CD8-positive, alpha-beta memory T cell (primary cell): ENCODE data around the gene DCTN2. TPM values are rescaled to one million over a fixed set of nuclear protein-coding genes. Genes with fewer than 3 reads are reported as not detected.

Source experiments
- CTCF ChIA-PET: fragments of 350-600 bp; sonication (Branson Sonifier 250); formaldehyde crosslinking; loops from one replicate; lab custom pipeline; 2021; ENCODE audit warnings: antibody characterized with exemption; lab: Charles Lee
- POLR2A ChIA-PET: fragments of 350-600 bp; sonication (Branson Sonifier 250); formaldehyde crosslinking; loops from one replicate; lab custom pipeline; 2021; ENCODE audit warnings: antibody characterized with exemption; lab: Charles Lee
- DNase-seq, 5 donors: peaks; one replicate each; pipeline versions ENCODE4 v3.0.0 to v3.0.0-alpha.2; 2020 to 2022; ENCODE audit warnings: mixed read lengths in 1 of 5
- H3K27ac ChIP-seq: one replicate; pipeline ENCODE4 v1.7.0; 2013; ENCODE audit warnings: low read depth, mild to moderate bottlenecking, low read length, moderate library complexity
- H3K27me3 ChIP-seq: 2 replicates; pipeline ENCODE4 v1.7.0; 2013; ENCODE audit warnings: low read length, mild to moderate bottlenecking; ENCODE audit not compliant: insufficient read depth, poor library complexity, severe bottlenecking
- H3K36me3 ChIP-seq: 2 replicates; pipeline ENCODE4 v1.7.0; 2013; ENCODE audit warnings: mild to moderate bottlenecking, low read length, moderate library complexity; ENCODE audit not compliant: insufficient read depth
- H3K4me1 ChIP-seq: 2 replicates; pipeline ENCODE4 v1.7.0; 2013; ENCODE audit warnings: mild to moderate bottlenecking, low read length, moderate library complexity; ENCODE audit not compliant: insufficient read depth
- H3K4me3 ChIP-seq: 2 replicates; pipeline ENCODE4 v1.7.0; 2013; ENCODE audit warnings: mild to moderate bottlenecking, low read length
- H3K9me3 ChIP-seq: 2 replicates; pipeline ENCODE4 v1.7.0; 2013; ENCODE audit warnings: mild to moderate bottlenecking, low read length
- H3K27ac Mint-ChIP-seq, 8 donors: one replicate each; pipeline ENCODE4 v1.8.0; 2020 to 2021; ENCODE audit warnings: mixed read lengths in 8 of 8, mild to moderate bottlenecking in 6 of 8, inconsistent platforms in 3 of 8, moderate library complexity in 3 of 8
- H3K27me3 Mint-ChIP-seq, 2 donors: one replicate each; pipeline ENCODE4 v1.8.0; 2020 to 2021; ENCODE audit warnings: mixed read lengths in 2 of 2, mild to moderate bottlenecking in 1 of 2, moderate library complexity in 1 of 2
- H3K36me3 Mint-ChIP-seq, 3 donors: one replicate each; pipeline ENCODE4 v1.8.0; 2020 to 2021; ENCODE audit warnings: mixed read lengths in 3 of 3, inconsistent platforms in 1 of 3, mild to moderate bottlenecking in 1 of 3
- H3K4me1 Mint-ChIP-seq, 3 donors: one replicate each; pipeline ENCODE4 v1.8.0; 2020 to 2021; ENCODE audit warnings: mixed read lengths in 3 of 3, inconsistent platforms in 1 of 3, mild to moderate bottlenecking in 1 of 3
- H3K4me3 Mint-ChIP-seq, 7 donors: one replicate each; pipeline ENCODE4 v1.8.0; 2020 to 2021; ENCODE audit warnings: mixed read lengths in 7 of 7, mild to moderate bottlenecking in 6 of 7, moderate library complexity in 4 of 7, inconsistent platforms in 2 of 7
- H3K9me3 Mint-ChIP-seq, 5 donors: one replicate each; pipeline ENCODE4 v1.8.0; 2020 to 2022; ENCODE audit warnings: mixed read lengths in 5 of 5, mild to moderate bottlenecking in 3 of 5, moderate library complexity in 2 of 5, inconsistent platforms in 1 of 5
- polyA plus RNA-seq: library from polyadenylated mRNA; unstranded; fragments of 300-500 nt; fragmentation: Illumina TruSeq; gene quantifications from one replicate; pipeline ENCODE4 v1.2.3, GENCODE V29; 2021
- total RNA-seq, 2 experiments: library from RNA; stranded (reverse); gene quantifications; one replicate each; pipeline ENCODE4 v1.2.3, GENCODE V29; 2021

Gene DCTN2
- total and polyA plus RNA-seq, 3 experiments from 2014 or later: 80.8 to 99.3 (median 98.7) TPM

- Mint-ChIP-seq H3K36me3 (peaks cover 0 to 88% (median 4%) of the 10 kb centered on the region in 3 donors), H3K27ac (peak overlapping the region in 4 of 8 donors; percentile 13 to 44 (median 41)), H3K4me3 (no peak overlapping the region), H3K9me3 (no peaks in the 10 kb centered on the region), H3K27me3 (no peaks in the 10 kb centered on the region), H3K4me1 (peaks cover 4 to 10% (median 9%) of the 10 kb centered on the region in 3 donors)
- no peaks in the 10 kb centered on the region for H3K4me1 ChIP-seq
- H3K27ac ChIP-seq: no peak overlapping the region
- no peaks in the 10 kb centered on the region for H3K27me3 ChIP-seq
- POLR2A ChIA-PET: interaction anchor here (1.9 kb wide), 1 partner anchor 12 kb away, joined by 5 read pairs; no protein-coding TSS in a partner anchor
- no peak overlapping the region for H3K4me3 ChIP-seq
- CTCF ChIA-PET: interaction anchor here (1.1 kb wide), 1 partner anchor 73 kb away, joined by 3 read pairs; no protein-coding TSS in a partner anchor
- H3K36me3 ChIP-seq: peaks cover 39% of the 10 kb centered on the region
- H3K9me3 ChIP-seq: no peaks in the 10 kb centered on the region
- DNase-seq: no peak
Measured at GRCh38 chr12:57535764-57536596, 11.0 kb downstream of the DCTN2 start.

- CTCF ChIA-PET: interaction anchor here (0.7 to 1.5 kb wide), 3 partner anchors 9 to 76 kb away, joined by 3 to 4 read pairs (median 3); no protein-coding TSS in a partner anchor
- Mint-ChIP-seq H3K9me3 (no peaks in the 10 kb centered on the region), H3K27ac (peak overlapping the region in 3 of 8 donors; percentile 40 to 54 (median 44)), H3K36me3 (peaks cover 0 to 91% (median 5%) of the 10 kb centered on the region in 3 donors), H3K27me3 (no peaks in the 10 kb centered on the region), H3K4me3 (no peak overlapping the region), H3K4me1 (peaks cover 4 to 8% (median 5%) of the 10 kb centered on the region in 3 donors)
- H3K27ac ChIP-seq: no peak overlapping the region
- POLR2A ChIA-PET: interaction anchor here (1.9 kb wide), 1 partner anchor 11 kb away, joined by 5 read pairs; no protein-coding TSS in a partner anchor
- H3K9me3 ChIP-seq: no peaks in the 10 kb centered on the region
- no peaks in the 10 kb centered on the region for H3K4me1 ChIP-seq
- H3K36me3 ChIP-seq: peaks cover 46% of the 10 kb centered on the region
- DNase-seq: no peak
- no peak overlapping the region for H3K4me3 ChIP-seq
- H3K27me3 ChIP-seq: no peaks in the 10 kb centered on the region
Measured at GRCh38 chr12:57534991-57535543, 11.9 kb downstream of the DCTN2 start.

GRCh38 chr12:57534250-57534649, 12.7 kb downstream of the DCTN2 start:
- peaks cover 0 to 93% (median 9%) of the 10 kb centered on the region in 3 donors for H3K36me3 Mint-ChIP-seq

GRCh38 chr12:57533108-57533507, 13.9 kb downstream of the DCTN2 start:
- Mint-ChIP-seq H3K27me3 (no peaks in the 10 kb centered on the region), H3K4me3 (no peak overlapping the region), H3K36me3 (peaks cover 0 to 92% (median 7%) of the 10 kb centered on the region in 3 donors), H3K27ac (peak overlapping the region in 1 of 8 donors; percentile 50), H3K9me3 (no peaks in the 10 kb centered on the region), H3K4me1 (peaks cover under 1 to 2% (median 2%) of the 10 kb centered on the region in 3 donors)
- DNase-seq: no peak
- ChIA-PET POLR2A (interaction anchor here (0.7 kb wide), 1 partner anchor 180 kb away, joined by 5 read pairs; no protein-coding TSS in a partner anchor), CTCF (interaction anchor here (0.7 to 1.0 kb wide), 2 partner anchors 100 to 300 kb away, joined by 3 read pairs; partner anchors contain the start of gene B4GALNT1)
- Histone ChIP-seq H3K36me3 (peaks cover 54% of the 10 kb centered on the region), H3K27me3 (no peaks in the 10 kb centered on the region), H3K4me3 (no peak overlapping the region), H3K27ac (no peak overlapping the region), H3K9me3 (no peaks in the 10 kb centered on the region), H3K4me1 (no peaks in the 10 kb centered on the region)

More at GRCh38 chr12:57534250-57534649, 12.7 kb downstream of the DCTN2 start:
- Mint-ChIP-seq H3K27me3 (no peaks in the 10 kb centered on the region), H3K4me3 (no peak overlapping the region), H3K9me3 (no peaks in the 10 kb centered on the region), H3K27ac (peak overlapping the region in 4 of 8 donors; percentile 8 to 59 (median 49)), H3K4me1 (peaks cover 4 to 8% (median 5%) of the 10 kb centered on the region in 3 donors)
- Histone ChIP-seq H3K9me3 (no peaks in the 10 kb centered on the region), H3K4me1 (no peaks in the 10 kb centered on the region), H3K27ac (no peak overlapping the region), H3K36me3 (peaks cover 51% of the 10 kb centered on the region), H3K27me3 (no peaks in the 10 kb centered on the region), H3K4me3 (no peak overlapping the region)
- no peak for DNase-seq
- POLR2A ChIA-PET: interaction anchor here (1.9 kb wide), 1 partner anchor 10 kb away, joined by 5 read pairs; no protein-coding TSS in a partner anchor
- CTCF ChIA-PET: interaction anchor here (0.7 to 1.5 kb wide), 2 partner anchors 10 to 75 kb away, joined by 3 to 4 read pairs; no protein-coding TSS in a partner anchor

GRCh38 chr12:57531836-57532235, 15.2 kb downstream of the DCTN2 start:
- Mint-ChIP-seq H3K4me3 (no peak overlapping the region), H3K36me3 (peaks cover 0 to 93% (median 7%) of the 10 kb centered on the region in 3 donors), H3K27me3 (no peaks in the 10 kb centered on the region), H3K4me1 (peaks cover 0 to 6% (median 0%) of the 10 kb centered on the region in 3 donors), H3K9me3 (no peaks in the 10 kb centered on the region), H3K27ac (peak overlapping the region in 6 of 8 donors; percentile 12 to 65 (median 42))
- ChIA-PET CTCF (interaction anchor here (1.5 to 1.9 kb wide), 2 partner anchors 15 to 55 kb away, joined by 3 to 6 read pairs; no protein-coding TSS in a partner anchor), POLR2A (no interaction called here)
- no peaks in the 10 kb centered on the region for H3K9me3 ChIP-seq
- DNase-seq: no peak
- H3K4me1 ChIP-seq: no peaks in the 10 kb centered on the region
- H3K27me3 ChIP-seq: no peaks in the 10 kb centered on the region
- H3K36me3 ChIP-seq: peaks cover 66% of the 10 kb centered on the region
- no peak overlapping the region for H3K27ac ChIP-seq
- H3K4me3 ChIP-seq: no peak overlapping the region

- H3K27me3 ChIP-seq: no peaks in the 10 kb centered on the region
- no peak for DNase-seq
- no peak overlapping the region for H3K27ac ChIP-seq
- ChIA-PET CTCF (interaction anchor here (1.5 to 1.9 kb wide), 2 partner anchors 16 to 54 kb away, joined by 3 to 6 read pairs; no protein-coding TSS in a partner anchor), POLR2A (no interaction called here)
- H3K4me1 ChIP-seq: no peaks in the 10 kb centered on the region
- H3K9me3 ChIP-seq: no peaks in the 10 kb centered on the region
- peaks cover 0 to 92% (median 7%) of the 10 kb centered on the region in 3 donors for H3K36me3 Mint-ChIP-seq
- H3K4me1 Mint-ChIP-seq: peaks cover 0 to 9% (median 0%) of the 10 kb centered on the region in 3 donors
- no peak overlapping the region for H3K4me3 Mint-ChIP-seq
- H3K27ac Mint-ChIP-seq: peak overlapping the region in 2 of 8 donors; percentile 36 to 47
- peaks cover 66% of the 10 kb centered on the region for H3K36me3 ChIP-seq
- H3K4me3 ChIP-seq: no peak overlapping the region
- no peaks in the 10 kb centered on the region for H3K27me3 Mint-ChIP-seq
- no peaks in the 10 kb centered on the region for H3K9me3 Mint-ChIP-seq
Measured at GRCh38 chr12:57530396-57531142, 16.4 kb downstream of the DCTN2 start.

- no peaks in the 10 kb centered on the region for H3K9me3 Mint-ChIP-seq
- Histone ChIP-seq H3K27me3 (no peaks in the 10 kb centered on the region), H3K9me3 (no peaks in the 10 kb centered on the region), H3K36me3 (peaks cover 60% of the 10 kb centered on the region), H3K4me3 (no peak overlapping the region), H3K27ac (no peak overlapping the region), H3K4me1 (peaks cover 3% of the 10 kb centered on the region)
- DNase-seq: no peak
- H3K27ac Mint-ChIP-seq: peak overlapping the region in 5 of 8 donors; percentile 7 to 73 (median 14)
- H3K36me3 Mint-ChIP-seq: peaks cover 0 to 91% (median 5%) of the 10 kb centered on the region in 3 donors
- POLR2A ChIA-PET: no interaction called here
- no peak overlapping the region for H3K4me3 Mint-ChIP-seq
- H3K27me3 Mint-ChIP-seq: no peaks in the 10 kb centered on the region
- peaks cover 0 to 13% (median 2%) of the 10 kb centered on the region in 3 donors for H3K4me1 Mint-ChIP-seq
- CTCF ChIA-PET: no interaction called here
Measured at GRCh38 chr12:57529831-57530230, 17.2 kb downstream of the DCTN2 start.
